OCI-LY7 (cell line): ENCODE results near the gene LAMA1. TPM values are rescaled to one million over a fixed set of nuclear protein-coding genes. Genes with fewer than 3 reads are reported as not detected.

ENCODE experiments used
- BruUV-seq: library from RNA; stranded (reverse); fragments of 400-500 nt; replicated peaks from 2 replicates; lab custom pipeline; 2021; lab: Mats Ljungman, UMichigan
- CTCF ChIA-PET: fragments of 300-600 bp; sonication (Branson Sonifier 250); formaldehyde crosslinking; loops from one replicate; lab custom pipeline; 2022; ENCODE audit warnings: antibody characterized with exemption; ENCODE audit not compliant: unreplicated experiment; lab: Charles Lee
- POLR2A ChIA-PET: fragments of 300-600 bp; sonication (Branson Sonifier 250); formaldehyde crosslinking; loops from one replicate; lab custom pipeline; 2022; ENCODE audit warnings: antibody characterized with exemption; lab: Charles Lee
- DNase-seq: peaks from one replicate; pipeline ENCODE4 v3.0.0-alpha.2; 2015; ENCODE audit warnings: low spot score
- H2AFZ ChIP-seq: fragments of 200-600 bp; sonication (generic), shearing (Covaris generic); 2 replicates; pipeline ENCODE4 v1.6.1; 2014; ENCODE audit warnings: mild to moderate bottlenecking, antibody characterized with exemption, low read length, moderate library complexity
- H3K27ac ChIP-seq: fragments of 200-600 bp; sonication (generic); 2 replicates; pipeline ENCODE4 v1.5.1; 2014; ENCODE audit warnings: mixed run types, low read depth, mild to moderate bottlenecking, moderate library complexity, low read length, inconsistent platforms; ENCODE audit not compliant: poor library complexity, severe bottlenecking
- H3K36me3 ChIP-seq: fragments of 200-600 bp; sonication (generic); 2 replicates; pipeline ENCODE4 v1.6.1; 2014; ENCODE audit warnings: mild to moderate bottlenecking, antibody characterized with exemption, low read length, moderate library complexity, mixed read lengths; ENCODE audit not compliant: insufficient read depth
- H3K4me1 ChIP-seq: fragments of 200-600 bp; sonication (generic); 2 replicates; pipeline ENCODE4 v1.5.1; 2014; ENCODE audit warnings: mild to moderate bottlenecking, low read length; ENCODE audit not compliant: insufficient read depth, poor library complexity, severe bottlenecking
- H3K4me2 ChIP-seq: fragments of 200-600 bp; sonication (generic); 2 replicates; pipeline ENCODE4 v1.6.1; 2014; ENCODE audit warnings: mild to moderate bottlenecking, low read length
- H3K4me3 ChIP-seq: fragments of 200-600 bp; sonication (generic); 2 replicates; pipeline ENCODE4 v1.5.1; 2014; ENCODE audit warnings: mild to moderate bottlenecking, low read depth, low read length; ENCODE audit not compliant: poor library complexity, severe bottlenecking
- H3K79me2 ChIP-seq: fragments of 200-600 bp; sonication (generic); 2 replicates; pipeline ENCODE4 v1.6.1; 2016; ENCODE audit warnings: low read depth, mild to moderate bottlenecking, low read length, moderate library complexity, mixed read lengths; ENCODE audit not compliant: insufficient read depth
- H3K9me2 ChIP-seq: fragments of 200-600 bp; sonication (generic); 2 replicates; pipeline ENCODE4 v1.6.1; 2016; ENCODE audit warnings: mild to moderate bottlenecking, low read length, mixed read lengths; ENCODE audit not compliant: insufficient read depth
- H3K9me3 ChIP-seq: fragments of 200-600 bp; sonication (generic); 2 replicates; pipeline ENCODE4 v1.6.1; 2014; ENCODE audit warnings: mild to moderate bottlenecking, mixed run types, low read length, mixed read lengths
- H4K20me1 ChIP-seq: fragments of 200-600 bp; sonication (generic); 2 replicates; pipeline ENCODE4 v1.6.1; 2014; ENCODE audit warnings: mild to moderate bottlenecking, antibody characterized with exemption, low read length, moderate library complexity, mixed read lengths; ENCODE audit not compliant: insufficient read depth
- CTCF ChIP-seq: fragments of 200-600 bp; sonication (generic); conservative IDR thresholded peaks from 2 replicates; pipeline ENCODE4 v1.5.1; 2014; ENCODE audit warnings: mild to moderate bottlenecking, antibody characterized with exemption, low read length, moderate library complexity, mixed read lengths
- EZH2phosphoT487 ChIP-seq: fragments of 200-600 bp; sonication (generic); IDR thresholded peaks from 2 replicates; pipeline ENCODE4 v1.6.1; 2018; ENCODE audit warnings: low read depth, borderline replicate concordance, mild to moderate bottlenecking, mixed run types, antibody characterized with exemption, low read length, moderate library complexity, mixed read lengths
- intact Hi-C: fragments of 100-400 bp; cut with micrococcal nuclease; formaldehyde crosslinking; loops from one replicate; pipeline ENCODE4 v1.10.0; 2022; ENCODE audit not compliant: unreplicated experiment
- total RNA-seq, 2 experiments: library from RNA; depleted of rRNA in 1 of 2; stranded (reverse); fragments of >200 nt in 1 of 2; shearing (Covaris generic) in 1 of 2; gene quantifications; 2 replicates each; pipeline ENCODE4 v1.2.3, GENCODE V29; 2014 to 2022

The LAMA1 gene
- total RNA-seq, 2 experiments from 2014 or later = not detected

- H4K20me1 ChIP-seq = no peaks in the 10 kb centered on the region
- no peaks in the 10 kb centered on the region for H3K9me3 ChIP-seq
- H3K9me2 ChIP-seq = no peaks in the 10 kb centered on the region
- CTCF ChIA-PET = no interaction called here
- intact Hi-C loops = no loop called here
- TF ChIP-seq EZH2phosphoT487 = no peak
- TF ChIP-seq CTCF = no peak
- no peak overlapping the region for H3K27ac ChIP-seq
- no peaks in the 10 kb centered on the region for H3K4me1 ChIP-seq
- DNase-seq = no peak
- BruUV-seq = no TSS peak
- no peaks in the 10 kb centered on the region for H3K36me3 ChIP-seq
- no peak overlapping the region for H3K4me2 ChIP-seq
- POLR2A ChIA-PET = no interaction called here
- no peaks in the 10 kb centered on the region for H3K79me2 ChIP-seq
- H2AFZ ChIP-seq = no peak overlapping the region
- no peak overlapping the region for H3K4me3 ChIP-seq
These were observed 11.7 kb downstream of the LAMA1 start for GRCh38 chr18:7105943-7106342.

- no peak for DNase-seq
- Histone ChIP-seq H3K4me2 (no peak overlapping the region), H3K9me2 (no peaks in the 10 kb centered on the region), H3K79me2 (no peaks in the 10 kb centered on the region), H3K4me1 (no peaks in the 10 kb centered on the region), H2AFZ (no peak overlapping the region), H3K4me3 (no peak overlapping the region), H4K20me1 (no peaks in the 10 kb centered on the region), H3K36me3 (no peaks in the 10 kb centered on the region), H3K9me3 (no peaks in the 10 kb centered on the region), H3K27ac (no peak overlapping the region)
- ChIA-PET CTCF (no interaction called here), POLR2A (no interaction called here)
- intact Hi-C loops = no loop called here
- no TSS peak for BruUV-seq
- TF ChIP-seq EZH2phosphoT487 (no peak), CTCF (no peak)
These were observed 12.3 kb downstream of the LAMA1 start for GRCh38 chr18:7105268-7105667.

GRCh38 chr18:7104649-7105048 is 12.9 kb downstream of the LAMA1 start:
- Histone ChIP-seq H3K4me1 (no peaks in the 10 kb centered on the region), H3K9me3 (no peaks in the 10 kb centered on the region), H3K27ac (no peak overlapping the region), H3K4me2 (no peak overlapping the region), H3K4me3 (no peak overlapping the region), H4K20me1 (no peaks in the 10 kb centered on the region), H2AFZ (no peak overlapping the region), H3K36me3 (no peaks in the 10 kb centered on the region), H3K79me2 (no peaks in the 10 kb centered on the region), H3K9me2 (no peaks in the 10 kb centered on the region)
- intact Hi-C loops = no loop called here
- ChIA-PET POLR2A (no interaction called here), CTCF (no interaction called here)
- no peak for DNase-seq
- TF ChIP-seq CTCF (no peak), EZH2phosphoT487 (no peak)
- BruUV-seq = no TSS peak
